GM11168 (cell line): ENCODE results near the gene FNBP1L.

Source experiments
- in situ Hi-C: fragments of 300-500 bp; cut with MboI; formaldehyde crosslinking; loops from one replicate; pipeline ENCODE4 v1.12.0; 2022; ENCODE audit warnings: low sequenced_read_pairs; ENCODE audit not compliant: unreplicated experiment

FNBP1L gene

GRCh38 chr1:93447481-93448291 lies at the start of gene FNBP1L:
Gene FNBP1L (plus strand): TSS chr1:93448118. CDS start chr1:93448282, 164 bp downstream.
- in situ Hi-C loops, result loop anchor here (25.0 kb wide), 1 partner anchor 390 kb away; no protein-coding TSS in a partner anchor

- in situ Hi-C loops, result no loop called here
Measured at GRCh38 chr1:93399781-93400180, 48.1 kb upstream of the FNBP1L start.

- in situ Hi-C loops, result no loop called here
Measured at GRCh38 chr1:93408203-93408602, 39.7 kb upstream of the FNBP1L start.

- in situ Hi-C loops, result no loop called here
Measured at GRCh38 chr1:93411000-93411399, 36.9 kb upstream of the FNBP1L start.

- in situ Hi-C loops, result no loop called here
Measured at GRCh38 chr1:93414749-93415148, 33.2 kb upstream of the FNBP1L start.

- in situ Hi-C loops, result no loop called here
Measured at GRCh38 chr1:93415296-93415695, 32.6 kb upstream of the FNBP1L start.

- in situ Hi-C loops, result no loop called here
Measured at GRCh38 chr1:93416183-93416582, 31.7 kb upstream of the FNBP1L start.

- in situ Hi-C loops, result no loop called here
Measured at GRCh38 chr1:93419344-93419743, 28.6 kb upstream of the FNBP1L start.

GRCh38 chr1:93420400-93420799 lies 27.5 kb upstream of the FNBP1L start:
- in situ Hi-C loops, result no loop called here

GRCh38 chr1:93426181-93426580 lies 21.7 kb upstream of the FNBP1L start:
- in situ Hi-C loops, result loop anchor here (25.0 kb wide), 1 partner anchor 411 kb away; no protein-coding TSS in a partner anchor

- in situ Hi-C loops, result loop anchor here (25.0 kb wide), 1 partner anchor 410 kb away; no protein-coding TSS in a partner anchor
Measured at GRCh38 chr1:93427656-93428055, 20.3 kb upstream of the FNBP1L start.

GRCh38 chr1:93433407-93433961 lies 14.4 kb upstream of the FNBP1L start:
- in situ Hi-C loops, result loop anchor here (25.0 kb wide), 1 partner anchor 404 kb away; no protein-coding TSS in a partner anchor

GRCh38 chr1:93434088-93434487 lies 13.8 kb upstream of the FNBP1L start:
- in situ Hi-C loops, result loop anchor here (25.0 kb wide), 1 partner anchor 403 kb away; no protein-coding TSS in a partner anchor

GRCh38 chr1:93434987-93435386 lies 12.9 kb upstream of the FNBP1L start:
- in situ Hi-C loops, result loop anchor here (25.0 kb wide), 1 partner anchor 402 kb away; no protein-coding TSS in a partner anchor

- in situ Hi-C loops, result loop anchor here (25.0 kb wide), 1 partner anchor 402 kb away; no protein-coding TSS in a partner anchor
Measured at GRCh38 chr1:93435443-93435842, 12.5 kb upstream of the FNBP1L start.

- in situ Hi-C loops, result loop anchor here (25.0 kb wide), 1 partner anchor 401 kb away; no protein-coding TSS in a partner anchor
Measured at GRCh38 chr1:93436496-93436895, 11.4 kb upstream of the FNBP1L start.

GRCh38 chr1:93437976-93438605 lies 9.8 kb upstream of the FNBP1L start:
- in situ Hi-C loops, result loop anchor here (25.0 kb wide), 1 partner anchor 399 kb away; no protein-coding TSS in a partner anchor

- in situ Hi-C loops, result loop anchor here (25.0 kb wide), 1 partner anchor 399 kb away; no protein-coding TSS in a partner anchor
Measured at GRCh38 chr1:93438716-93439115, 9.2 kb upstream of the FNBP1L start.

- in situ Hi-C loops, result loop anchor here (25.0 kb wide), 1 partner anchor 397 kb away; no protein-coding TSS in a partner anchor
Measured at GRCh38 chr1:93440272-93440671, 7.6 kb upstream of the FNBP1L start.

- in situ Hi-C loops, result loop anchor here (25.0 kb wide), 1 partner anchor 397 kb away; no protein-coding TSS in a partner anchor
Measured at GRCh38 chr1:93440706-93441105, 7.2 kb upstream of the FNBP1L start.
